ENCODE data around the gene MAT1A.

GRCh38 chr10:80323311-80323710 lies 33.9 kb upstream of the MAT1A start:
- no peak for TF ChIP-seq POLR2AphosphoS5 (IDR thresholded peaks at IDR 0.05; ENCODE audit: low read depth, low read length)
- TF ChIP-seq TAF1 (IDR thresholded peaks at IDR 0.05; ENCODE audit: borderline replicate concordance, insufficient read depth, low read length), result no peak
- no peak for TF ChIP-seq FOXP2 (optimal IDR thresholded peaks at IDR 0.05; ENCODE audit: borderline replicate concordance, extremely low read depth, extremely low read length, insufficient read depth)

Measured in PFSK-1 (cell line).